H7 (cell line): ENCODE results near the gene FRZB. TPM values are rescaled to one million over a fixed set of nuclear protein-coding genes. Genes with fewer than 3 reads are reported as not detected.

ENCODE experiments used
- DNase-seq: peaks from one replicate; pipeline ENCODE4 v3.0.0; 2012
- H3K27me3 ChIP-seq: 2 replicates; pipeline ENCODE4 v1.6.0; 2011; ENCODE audit warnings: mild to moderate bottlenecking, low read length; ENCODE audit not compliant: control insufficient read depth, insufficient read depth
- H3K36me3 ChIP-seq: replicated peaks from 2 replicates; pipeline ENCODE4 v1.5.1; 2011; ENCODE audit warnings: low read length; ENCODE audit not compliant: control insufficient read depth, insufficient read depth
- H3K4me3 ChIP-seq: 2 replicates; pipeline ENCODE4 v1.5.1; 2011; ENCODE audit warnings: low read depth, mild to moderate bottlenecking, control low read depth, low read length, moderate library complexity; ENCODE audit not compliant: insufficient read depth
- total RNA-seq: library from RNA; depleted of rRNA; stranded (reverse); fragments of >200 nt; shearing (Covaris generic); gene quantifications from 2 replicates; pipeline ENCODE4 v1.2.3, GENCODE V29; 2014

Gene FRZB
- total RNA-seq, 1 experiment from 2014 or later: 1.5 TPM

- Histone ChIP-seq H3K36me3 (no peaks in the 10 kb centered on the region), H3K4me3 (no peak overlapping the region), H3K27me3 (no peaks in the 10 kb centered on the region)
- DNase-seq: no peak
Measured at GRCh38 chr2:182834293-182834692, 32.1 kb downstream of the FRZB start.

GRCh38 chr2:182833084-182833854 lies 33.2 kb downstream of the FRZB start:
- Histone ChIP-seq H3K4me3 (no peak overlapping the region), H3K27me3 (no peaks in the 10 kb centered on the region), H3K36me3 (no peaks in the 10 kb centered on the region)
- no peak for DNase-seq

GRCh38 chr2:182831921-182832320 lies 34.5 kb downstream of the FRZB start:
- Histone ChIP-seq H3K36me3 (no peaks in the 10 kb centered on the region), H3K4me3 (no peak overlapping the region), H3K27me3 (no peaks in the 10 kb centered on the region)
- DNase-seq: no peak

GRCh38 chr2:182831101-182831500 lies 35.3 kb downstream of the FRZB start:
- Histone ChIP-seq H3K36me3 (no peaks in the 10 kb centered on the region), H3K27me3 (no peaks in the 10 kb centered on the region), H3K4me3 (no peak overlapping the region)
- DNase-seq: no peak

GRCh38 chr2:182827182-182827879 lies 39.1 kb downstream of the FRZB start:
- no peak for DNase-seq
- no peak overlapping the region for H3K4me3 ChIP-seq
- H3K27me3 ChIP-seq: no peaks in the 10 kb centered on the region
- no peaks in the 10 kb centered on the region for H3K36me3 ChIP-seq

- no peaks in the 10 kb centered on the region for H3K27me3 ChIP-seq
- no peak for DNase-seq
- no peaks in the 10 kb centered on the region for H3K36me3 ChIP-seq
- H3K4me3 ChIP-seq: no peak overlapping the region
Measured at GRCh38 chr2:182826496-182826895, 39.9 kb downstream of the FRZB start.

- no peaks in the 10 kb centered on the region for H3K27me3 ChIP-seq
- H3K36me3 ChIP-seq: no peaks in the 10 kb centered on the region
- no peak overlapping the region for H3K4me3 ChIP-seq
- no peak for DNase-seq
Measured at GRCh38 chr2:182826064-182826463, 40.4 kb downstream of the FRZB start.

- no peak for DNase-seq
- Histone ChIP-seq H3K27me3 (no peaks in the 10 kb centered on the region), H3K36me3 (no peaks in the 10 kb centered on the region), H3K4me3 (no peak overlapping the region)
Measured at GRCh38 chr2:182824767-182825158, 41.7 kb downstream of the FRZB start.

- no peaks in the 10 kb centered on the region for H3K36me3 ChIP-seq
- no peak overlapping the region for H3K4me3 ChIP-seq
- DNase-seq: no peak
- H3K27me3 ChIP-seq: no peaks in the 10 kb centered on the region
Measured at GRCh38 chr2:182824056-182824766, 42.2 kb downstream of the FRZB start.

GRCh38 chr2:182822733-182823132 lies 43.7 kb downstream of the FRZB start:
- no peak for DNase-seq

GRCh38 chr2:182821182-182821581 lies 45.3 kb downstream of the FRZB start:
- DNase-seq: no peak
- no peak overlapping the region for H3K4me3 ChIP-seq
- no peaks in the 10 kb centered on the region for H3K27me3 ChIP-seq
- no peaks in the 10 kb centered on the region for H3K36me3 ChIP-seq

More at GRCh38 chr2:182822733-182823132, 43.7 kb downstream of the FRZB start:
- Histone ChIP-seq H3K27me3 (no peaks in the 10 kb centered on the region), H3K36me3 (no peaks in the 10 kb centered on the region), H3K4me3 (no peak overlapping the region)

GRCh38 chr2:182819412-182819811 lies 47.0 kb downstream of the FRZB start:
- no peaks in the 10 kb centered on the region for H3K36me3 ChIP-seq
- H3K27me3 ChIP-seq: no peaks in the 10 kb centered on the region
- no peak for DNase-seq
- H3K4me3 ChIP-seq: no peak overlapping the region

GRCh38 chr2:182818925-182819324 lies 47.5 kb downstream of the FRZB start:
- peak; percentile 7 for DNase-seq
- H3K27me3 ChIP-seq: no peaks in the 10 kb centered on the region
- no peak overlapping the region for H3K4me3 ChIP-seq
- no peaks in the 10 kb centered on the region for H3K36me3 ChIP-seq

GRCh38 chr2:182818501-182818900 lies 47.9 kb downstream of the FRZB start:
- Histone ChIP-seq H3K4me3 (no peak overlapping the region), H3K36me3 (no peaks in the 10 kb centered on the region), H3K27me3 (no peaks in the 10 kb centered on the region)
- DNase-seq: no peak

GRCh38 chr2:182817558-182817957 lies 48.9 kb downstream of the FRZB start:
- H3K27me3 ChIP-seq: no peaks in the 10 kb centered on the region
- H3K4me3 ChIP-seq: no peak overlapping the region
- no peaks in the 10 kb centered on the region for H3K36me3 ChIP-seq
- no peak for DNase-seq
